Endothelial cell of umbilical vein (primary cell): ENCODE measurements around the gene VSIG10L2. TPM values are rescaled to one million over a fixed set of nuclear protein-coding genes. Genes with fewer than 3 reads are reported as not detected.

Experiments
- BruUV-seq: library from RNA; stranded (reverse); fragments of 400-500 nt; replicated peaks from 2 replicates; lab custom pipeline; 2021; lab: Mats Ljungman, UMichigan
- CTCF ChIA-PET: fragments of 300-600, 350-600 bp; sonication (Branson Sonifier 250); formaldehyde crosslinking; loops from one replicate; lab custom pipeline; 2021; ENCODE audit warnings: antibody characterized with exemption, inconsistent platforms; lab: Charles Lee
- POLR2A ChIA-PET: fragments of 300-600, 350-600 bp; sonication (Branson Sonifier 250); formaldehyde crosslinking; loops from one replicate; lab custom pipeline; 2021; ENCODE audit warnings: antibody characterized with exemption, inconsistent platforms; lab: Charles Lee
- DNase-seq: peaks from one replicate; pipeline ENCODE4 v3.0.0-alpha.2; 2011; ENCODE audit warnings: low read depth, low spot score
- FAIRE-seq: peaks from 2 replicates; lab custom pipeline; 2011; peaks lifted over from hg19 to GRCh38; lab: Jason Lieb, UNC
- H2AFZ ChIP-seq: 2 replicates; pipeline ENCODE4 v1.6.0; 2012; ENCODE audit warnings: low read depth, low read length, control low read depth, inconsistent platforms
- H3K27ac ChIP-seq: 2 replicates; pipeline ENCODE4 v1.5.1; 2011; ENCODE audit warnings: low read depth, mild to moderate bottlenecking, control low read depth, low read length, moderate library complexity; ENCODE audit not compliant: insufficient read depth
- H3K27me3 ChIP-seq, 2 experiments: 2 replicates each; pipeline versions ENCODE4 v1.6.0 to v1.6.1; 2011; ENCODE audit warnings: low read length in 2 of 2, mixed read lengths in 1 of 2; ENCODE audit not compliant: control insufficient read depth in 2 of 2, insufficient read depth in 2 of 2
- H3K36me3 ChIP-seq, 2 experiments: 2 replicates in 1 of 2; 3 replicates in 1 of 2; pipeline ENCODE4 v1.5.1; 2011; ENCODE audit warnings: low read length in 2 of 2, mild to moderate bottlenecking in 1 of 2, moderate library complexity in 1 of 2; ENCODE audit not compliant: control insufficient read depth in 2 of 2, insufficient read depth in 2 of 2; ENCODE audit errors: extremely low read depth in 1 of 2
- H3K4me1 ChIP-seq: 3 replicates; pipeline ENCODE4 v1.5.1; 2011; ENCODE audit warnings: mild to moderate bottlenecking, low read length; ENCODE audit not compliant: control insufficient read depth, insufficient read depth; ENCODE audit errors: extremely low read depth
- H3K4me2 ChIP-seq: 2 replicates; pipeline ENCODE4 v1.6.1; 2011; ENCODE audit warnings: low read length, control low read depth, mixed read lengths; ENCODE audit not compliant: insufficient read depth
- H3K4me3 ChIP-seq, 3 experiments: fragments of 200-600 bp in 1 of 3; sonication (generic), shearing (Covaris generic) in 1 of 3; replicated peaks in 1 of 3; 2 replicates each; pipeline ENCODE4 v1.5.1; 2011 to 2016; ENCODE audit warnings: control low read depth in 3 of 3, low read length in 3 of 3, mild to moderate bottlenecking in 2 of 3, inconsistent platforms in 1 of 3, low read depth in 1 of 3, moderate library complexity in 1 of 3; ENCODE audit not compliant: insufficient read depth in 1 of 3
- H3K79me2 ChIP-seq: 2 replicates; pipeline ENCODE4 v1.6.0; 2012; ENCODE audit warnings: low read length, inconsistent platforms; ENCODE audit not compliant: control insufficient read depth, insufficient read depth
- H3K9ac ChIP-seq: replicated peaks from 2 replicates; pipeline ENCODE3; 2011; ENCODE audit warnings: low read length, control low read depth; ENCODE audit not compliant: insufficient read depth; ENCODE audit errors: extremely low read depth
- H3K9me1 ChIP-seq: replicated peaks from 3 replicates; pipeline ENCODE4 v1.6.0; 2011; ENCODE audit warnings: mild to moderate bottlenecking, low read length; ENCODE audit not compliant: control insufficient read depth, insufficient read depth; ENCODE audit errors: extremely low read depth
- H3K9me3 ChIP-seq: replicated peaks from 2 replicates; pipeline ENCODE4 v1.5.1; 2012; ENCODE audit warnings: low read length, inconsistent platforms; ENCODE audit not compliant: control insufficient read depth, insufficient read depth
- H4K20me1 ChIP-seq: replicated peaks from 2 replicates; pipeline ENCODE3; 2011; ENCODE audit warnings: mild to moderate bottlenecking, low read length; ENCODE audit not compliant: control insufficient read depth, insufficient read depth; ENCODE audit errors: extremely low read depth
- CTCF ChIP-seq, 2 donors: IDR thresholded peaks; 1 replicate in 1 of 2; 2 replicates in 1 of 2; pipeline ENCODE4 v1.5.1; 2011; ENCODE audit warnings: low read length in 2 of 2, mild to moderate bottlenecking in 2 of 2, moderate library complexity in 2 of 2, control low read depth in 1 of 2, inconsistent platforms in 1 of 2, low read depth in 1 of 2; ENCODE audit not compliant: insufficient read depth in 1 of 2; ENCODE audit errors: extremely low read depth in 1 of 2
- EZH2 ChIP-seq: IDR thresholded peaks from 2 replicates; pipeline ENCODE4 v1.6.1; 2012; ENCODE audit warnings: borderline replicate concordance, low read depth, mild to moderate bottlenecking, moderate library complexity, low read length, inconsistent platforms; ENCODE audit not compliant: severe bottlenecking
- FOS ChIP-seq: IDR thresholded peaks from 2 replicates; pipeline ENCODE4 v1.6.1; 2011; ENCODE audit warnings: mild to moderate bottlenecking, low read length, moderate library complexity, borderline replicate concordance; ENCODE audit not compliant: insufficient read depth
- GATA2 ChIP-seq: IDR thresholded peaks from 2 replicates; pipeline ENCODE4 v1.7.0; 2011; ENCODE audit warnings: low read depth, mild to moderate bottlenecking, moderate library complexity, mixed read lengths, low read length; ENCODE audit not compliant: insufficient read length, insufficient read depth
- JUN ChIP-seq: IDR thresholded peaks from 2 replicates; pipeline ENCODE4 v1.6.1; 2011; ENCODE audit warnings: borderline replicate concordance, low read depth; ENCODE audit not compliant: insufficient read length, insufficient read depth
- MAX ChIP-seq: IDR thresholded peaks from 2 replicates; pipeline ENCODE4 v1.6.1; 2011; ENCODE audit not compliant: insufficient read depth, insufficient read length
- MYC ChIP-seq: IDR thresholded peaks from one replicate; pipeline ENCODE4 v1.6.1; 2011; ENCODE audit warnings: mild to moderate bottlenecking, low read depth, low read length
- POLR2A ChIP-seq: IDR thresholded peaks from 2 replicates; pipeline ENCODE4 v1.6.1; 2012; ENCODE audit warnings: low read depth, mild to moderate bottlenecking, control low read depth, low read length
- POLR2AphosphoS5 ChIP-seq: IDR thresholded peaks from 2 replicates; pipeline ENCODE4 v1.6.1; 2012; ENCODE audit warnings: low read depth, mild to moderate bottlenecking, control low read depth, low read length, moderate library complexity; ENCODE audit not compliant: insufficient read depth
- dilution Hi-C: fragments of 300-500 bp; cut with MboI; formaldehyde crosslinking; loops from one replicate; pipeline ENCODE4 v1.15.0; 2019; ENCODE audit warnings: low sequenced_read_pairs; ENCODE audit not compliant: extremely low pct_ligation_motif_present
- intact Hi-C: fragments of 100-400 bp; cut with micrococcal nuclease; formaldehyde crosslinking; loops from one replicate; pipeline ENCODE4 v1.10.0; 2022
- polyA plus RNA-seq, 4 experiments: library from polyadenylated mRNA; depleted of rRNA in 3 of 4; stranded (reverse) in 3 of 4; unstranded in 1 of 4; fragments of >200 nt; gene quantifications; 2 replicates each; pipeline versions ENCODE4 v1.2.1 to v1.2.3, GENCODE V29; 2011 to 2012; ENCODE audit warnings: missing spikeins in 1 of 4
- total RNA-seq: library from RNA; stranded (reverse); gene quantifications from 2 replicates; pipeline ENCODE4 v1.2.3, GENCODE V29; 2021

VSIG10L2 gene
- total and polyA plus RNA-seq, 2 donors (not counting 3 experiments of a cell fraction or from before 2014, with no cell fraction given) = not detected

GRCh38 chr11:125959511-125959910, 13.7 kb downstream of the VSIG10L2 start:
- no TSS peak for BruUV-seq
- FAIRE-seq (no peak), DNase-seq (no peak)
- Histone ChIP-seq H3K9me3 (no peaks in the 10 kb centered on the region), H3K4me2 (no peak overlapping the region), H4K20me1 (no peaks in the 10 kb centered on the region), H3K36me3 (no peaks in the 10 kb centered on the region), H3K9ac (no peak overlapping the region), H3K27ac (no peak overlapping the region), H3K27me3 (no peaks in the 10 kb centered on the region), H3K4me3 (no peak overlapping the region), H3K9me1 (no peaks in the 10 kb centered on the region), H2AFZ (no peak overlapping the region), H3K79me2 (no peaks in the 10 kb centered on the region), H3K4me1 (no peaks in the 10 kb centered on the region)
- ChIA-PET CTCF (interaction anchor here (1.2 kb wide), 1 partner anchor 17 kb away, joined by 5 read pairs; no protein-coding TSS in a partner anchor), POLR2A (no interaction called here)
- no peak for TF ChIP-seq MYC
- TF ChIP-seq EZH2 = no peak
- TF ChIP-seq JUN = no peak
- no peak for TF ChIP-seq POLR2AphosphoS5
- no peak for TF ChIP-seq GATA2
- no peak for TF ChIP-seq FOS
- intact Hi-C loops = no loop called here
- dilution Hi-C loops = no loop called here

GRCh38 chr11:125959931-125960330, 14.1 kb downstream of the VSIG10L2 start:
- DNase-seq = no peak
- ChIA-PET CTCF (no interaction called here), POLR2A (no interaction called here)
- Histone ChIP-seq H3K4me3 (no peak overlapping the region), H3K9ac (no peak overlapping the region), H3K27ac (no peak overlapping the region), H2AFZ (no peak overlapping the region), H3K4me1 (no peaks in the 10 kb centered on the region), H3K4me2 (no peak overlapping the region), H3K27me3 (no peaks in the 10 kb centered on the region), H3K9me1 (no peaks in the 10 kb centered on the region), H3K79me2 (no peaks in the 10 kb centered on the region), H3K9me3 (no peaks in the 10 kb centered on the region), H3K36me3 (no peaks in the 10 kb centered on the region), H4K20me1 (no peaks in the 10 kb centered on the region)
- FAIRE-seq = no peak
- no TSS peak for BruUV-seq
- dilution Hi-C loops = no loop called here
- no peak for TF ChIP-seq JUN
- no peak for TF ChIP-seq POLR2A
- no peak for TF ChIP-seq CTCF (IDR thresholded peaks at IDR 0.05; ENCODE audit: extremely low read depth in 1 of 2, insufficient read depth in 1 of 2, low read depth in 1 of 2, low read length in 2 of 2)
- TF ChIP-seq MYC = no peak
- TF ChIP-seq POLR2AphosphoS5 = no peak
- no peak for TF ChIP-seq EZH2
- TF ChIP-seq GATA2 = no peak
- TF ChIP-seq FOS = no peak
- no peak for TF ChIP-seq MAX
- intact Hi-C loops = no loop called here
